Measurements from ENCODE around the gene PAOX. TPM values are rescaled to one million over a fixed set of nuclear protein-coding genes. Genes with fewer than 3 reads are reported as not detected.
A peak's percentile ranks its signal among the peaks of the same experiment; 100 is the strongest.

The PAOX gene
- total and polyA plus RNA-seq, 2 of the 13 experiments (the other 11 are each of a cell fraction or from before 2014, with no cell fraction given) = 0.49 to 0.77 TPM

GRCh38 chr10:133373174-133374090 lies 5.6 kb upstream of the PAOX start, which contains the start of gene ECHS1 (continued):
- TF ChIP-seq SP4 (CRISPR knock-in tag; IDR thresholded peaks at IDR 0.05) = peak; percentile 82
- no peak for TF ChIP-seq PPARG (CRISPR knock-in tag; conservative IDR thresholded peaks at IDR 0.05)
- peak; percentile 32; the same call in 1 of the 2 replicates for TF ChIP-seq IRX3 (CRISPR knock-in tag; IDR thresholded peaks at IDR 0.05; ENCODE audit: borderline replicate concordance, low read depth)
- peak; percentile 73 for TF ChIP-seq GABPB1 (CRISPR knock-in tag; IDR thresholded peaks at IDR 0.05)
- no peak for TF ChIP-seq ISX (CRISPR knock-in tag; conservative IDR thresholded peaks at IDR 0.05)
- peak; percentile 68 for TF ChIP-seq ZMYM4 (CRISPR knock-in tag; IDR thresholded peaks at IDR 0.05)
- TF ChIP-seq CCAR2 (optimal IDR thresholded peaks at IDR 0.05; ENCODE audit: low read depth, low read length) = no peak
- TF ChIP-seq CREB3 (CRISPR knock-in tag; IDR thresholded peaks at IDR 0.05) = no peak
- TF ChIP-seq POLR2G (IDR thresholded peaks at IDR 0.05; ENCODE audit: low read depth, low read length) = peak; percentile 93
- TF ChIP-seq THAP11 (CRISPR knock-in tag; IDR thresholded peaks at IDR 0.05) = peak; percentile 63; the same call in 1 of the 2 replicates
- peak; percentile 88 for TF ChIP-seq TAF1 (CRISPR knock-in tag; IDR thresholded peaks at IDR 0.05)
- peak; percentile 73 for TF ChIP-seq GATAD1 (CRISPR knock-in tag; IDR thresholded peaks at IDR 0.05)
- TF ChIP-seq NFKB2 (CRISPR knock-in tag; IDR thresholded peaks at IDR 0.05; ENCODE audit: borderline replicate concordance) = 0 out of 2 replicates have a peak, but pooled peaks have one; percentile 30
- peak in 1 of 2 experiments; percentile 86; a peak in 2 of 4 replicates for TF ChIP-seq POLR2A (IDR thresholded peaks at IDR 0.05; ENCODE audit: insufficient read depth in 1 of 2, low read depth in 2 of 2, low read length in 2 of 2)
- peak; percentile 34; the same call in 1 of the 2 replicates for TF ChIP-seq SMAD1 (CRISPR knock-in tag; IDR thresholded peaks at IDR 0.05; ENCODE audit: borderline replicate concordance, low read depth)
- TF ChIP-seq TOPORS (CRISPR knock-in tag; IDR thresholded peaks at IDR 0.05) = 0 out of 2 replicates have a peak, but pooled peaks have one; percentile 30
- TF ChIP-seq CHD2 (IDR thresholded peaks at IDR 0.05; ENCODE audit: low read depth, low read length) = peak; percentile 99
- TF ChIP-seq NR2F6 (IDR thresholded peaks at IDR 0.05) = no peak
- peak; percentile 44; the same call in 1 of the 2 replicates for TF ChIP-seq NR2F6 (CRISPR knock-in tag; IDR thresholded peaks at IDR 0.05)
- 0 out of 2 replicates have a peak, but pooled peaks have one; percentile 30 for TF ChIP-seq ZNF704 (CRISPR knock-in tag; IDR thresholded peaks at IDR 0.05; ENCODE audit: borderline replicate concordance)
- TF ChIP-seq ZNF609 (CRISPR knock-in tag; IDR thresholded peaks at IDR 0.05; ENCODE audit: borderline replicate concordance) = no peak
- peak; percentile 63; the same call in 1 of the 2 replicates for TF ChIP-seq KAT7 (CRISPR knock-in tag; IDR thresholded peaks at IDR 0.05; ENCODE audit: borderline replicate concordance)
- TF ChIP-seq ZNF773 (CRISPR knock-in tag; IDR thresholded peaks at IDR 0.05; ENCODE audit: borderline replicate concordance) = 0 out of 2 replicates have a peak, but pooled peaks have one; percentile 34
- TF ChIP-seq SAP130 (CRISPR knock-in tag; IDR thresholded peaks at IDR 0.05; ENCODE audit: low read depth) = peak; percentile 84
- peak; percentile 92 for TF ChIP-seq PHF8 (CRISPR knock-in tag; IDR thresholded peaks at IDR 0.05)

Data from HepG2 (cell line).